ENCODE measurements around the gene ARNT2. TPM values are rescaled to one million over a fixed set of nuclear protein-coding genes. Genes with fewer than 3 reads are reported as not detected.

The ARNT2 gene
- total and polyA plus RNA-seq, 2 of the 13 experiments (the other 11 are each of a cell fraction or from before 2014, with no cell fraction given) = 0.69 to 1.7 TPM

DNA sequence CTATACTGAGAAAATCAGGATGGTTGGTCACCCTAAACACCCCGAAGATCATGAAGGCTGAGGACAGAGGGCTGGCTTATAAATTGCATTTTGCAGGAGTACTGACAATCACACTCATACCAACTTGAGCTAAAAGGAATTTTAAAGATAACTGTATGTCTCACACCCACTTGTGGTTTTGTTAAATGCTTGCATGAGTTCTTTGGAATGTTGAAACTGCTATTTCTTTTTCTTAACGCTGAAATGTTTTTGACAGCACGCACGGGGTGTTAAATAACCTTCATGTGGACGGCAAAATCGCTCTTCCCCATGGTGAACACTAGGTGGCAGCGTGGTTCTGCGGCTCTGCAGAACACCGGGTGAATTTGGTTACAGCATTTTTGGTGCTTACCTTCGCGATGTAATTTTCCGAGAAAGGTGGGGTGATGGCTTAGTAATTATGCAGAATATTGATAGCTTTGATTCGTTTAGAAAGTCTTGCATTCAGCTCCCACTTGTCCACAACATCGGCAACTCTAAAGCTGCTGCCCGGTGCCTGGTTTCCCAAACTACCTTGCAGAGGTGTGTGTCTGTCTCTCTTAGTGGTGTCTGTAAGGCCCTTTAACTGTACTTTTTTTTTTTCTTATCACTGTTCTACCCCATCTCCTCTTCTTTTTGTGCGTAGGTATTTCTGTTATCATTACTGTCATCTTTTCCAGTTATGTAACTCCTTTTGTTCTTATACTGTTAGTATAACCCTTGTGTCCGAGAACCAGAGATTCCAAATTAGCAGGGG, 51.7 kb downstream of the ARNT2 start (continued):
- TF ChIP-seq ZNF484 (CRISPR knock-in tag; IDR thresholded peaks at IDR 0.05; ENCODE audit: borderline replicate concordance, low read depth) = no peak
- TF ChIP-seq FOSL2 (CRISPR knock-in tag; IDR thresholded peaks at IDR 0.05) = 0 out of 2 replicates have a peak, but pooled peaks have one; percentile 32
- TF ChIP-seq KDM2A (CRISPR knock-in tag; IDR thresholded peaks at IDR 0.05; ENCODE audit: borderline replicate concordance, low read depth) = 0 out of 2 replicates have a peak, but pooled peaks have one; percentile 27
- no peak for TF ChIP-seq KMT2B (CRISPR knock-in tag; IDR thresholded peaks at IDR 0.05)
- TF ChIP-seq, protein P1, sequence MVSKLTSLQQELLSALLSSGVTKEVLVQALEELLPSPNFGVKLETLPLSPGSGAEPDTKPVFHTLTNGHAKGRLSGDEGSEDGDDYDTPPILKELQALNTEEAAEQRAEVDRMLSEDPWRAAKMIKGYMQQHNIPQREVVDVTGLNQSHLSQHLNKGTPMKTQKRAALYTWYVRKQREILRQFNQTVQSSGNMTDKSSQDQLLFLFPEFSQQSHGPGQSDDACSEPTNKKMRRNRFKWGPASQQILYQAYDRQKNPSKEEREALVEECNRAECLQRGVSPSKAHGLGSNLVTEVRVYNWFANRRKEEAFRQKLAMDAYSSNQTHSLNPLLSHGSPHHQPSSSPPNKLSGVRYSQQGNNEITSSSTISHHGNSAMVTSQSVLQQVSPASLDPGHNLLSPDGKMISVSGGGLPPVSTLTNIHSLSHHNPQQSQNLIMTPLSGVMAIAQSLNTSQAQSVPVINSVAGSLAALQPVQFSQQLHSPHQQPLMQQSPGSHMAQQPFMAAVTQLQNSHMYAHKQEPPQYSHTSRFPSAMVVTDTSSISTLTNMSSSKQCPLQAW (CRISPR knock-in tag; IDR thresholded peaks at IDR 0.05) = no peak
- no peak for TF ChIP-seq ZNF234 (CRISPR knock-in tag; conservative IDR thresholded peaks at IDR 0.05)
- no peak for TF ChIP-seq RNF2 (conservative IDR thresholded peaks at IDR 0.05; ENCODE audit: low read depth)
- TF ChIP-seq, protein P2, sequence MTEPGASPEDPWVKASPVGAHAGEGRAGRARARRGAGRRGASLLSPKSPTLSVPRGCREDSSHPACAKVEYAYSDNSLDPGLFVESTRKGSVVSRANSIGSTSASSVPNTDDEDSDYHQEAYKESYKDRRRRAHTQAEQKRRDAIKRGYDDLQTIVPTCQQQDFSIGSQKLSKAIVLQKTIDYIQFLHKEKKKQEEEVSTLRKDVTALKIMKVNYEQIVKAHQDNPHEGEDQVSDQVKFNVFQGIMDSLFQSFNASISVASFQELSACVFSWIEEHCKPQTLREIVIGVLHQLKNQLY (CRISPR knock-in tag; IDR thresholded peaks at IDR 0.05) = no peak
- TF ChIP-seq ZSCAN30 (CRISPR knock-in tag; IDR thresholded peaks at IDR 0.05) = no peak
- no peak for TF ChIP-seq TEAD2 (CRISPR knock-in tag; IDR thresholded peaks at IDR 0.05)
- no peak for TF ChIP-seq ZNF460 (CRISPR knock-in tag; IDR thresholded peaks at IDR 0.05; ENCODE audit: borderline replicate concordance)
- TF ChIP-seq, protein P3, sequence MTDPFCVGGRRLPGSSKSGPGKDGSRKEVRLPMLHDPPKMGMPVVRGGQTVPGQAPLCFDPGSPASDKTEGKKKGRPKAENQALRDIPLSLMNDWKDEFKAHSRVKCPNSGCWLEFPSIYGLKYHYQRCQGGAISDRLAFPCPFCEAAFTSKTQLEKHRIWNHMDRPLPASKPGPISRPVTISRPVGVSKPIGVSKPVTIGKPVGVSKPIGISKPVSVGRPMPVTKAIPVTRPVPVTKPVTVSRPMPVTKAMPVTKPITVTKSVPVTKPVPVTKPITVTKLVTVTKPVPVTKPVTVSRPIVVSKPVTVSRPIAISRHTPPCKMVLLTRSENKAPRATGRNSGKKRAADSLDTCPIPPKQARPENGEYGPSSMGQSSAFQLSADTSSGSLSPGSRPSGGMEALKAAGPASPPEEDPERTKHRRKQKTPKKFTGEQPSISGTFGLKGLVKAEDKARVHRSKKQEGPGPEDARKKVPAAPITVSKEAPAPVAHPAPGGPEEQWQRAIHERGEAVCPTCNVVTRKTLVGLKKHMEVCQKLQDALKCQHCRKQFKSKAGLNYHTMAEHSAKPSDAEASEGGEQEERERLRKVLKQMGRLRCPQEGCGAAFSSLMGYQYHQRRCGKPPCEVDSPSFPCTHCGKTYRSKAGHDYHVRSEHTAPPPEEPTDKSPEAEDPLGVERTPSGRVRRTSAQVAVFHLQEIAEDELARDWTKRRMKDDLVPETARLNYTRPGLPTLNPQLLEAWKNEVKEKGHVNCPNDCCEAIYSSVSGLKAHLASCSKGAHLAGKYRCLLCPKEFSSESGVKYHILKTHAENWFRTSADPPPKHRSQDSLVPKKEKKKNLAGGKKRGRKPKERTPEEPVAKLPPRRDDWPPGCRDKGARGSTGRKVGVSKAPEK (CRISPR knock-in tag; IDR thresholded peaks at IDR 0.05; ENCODE audit: borderline replicate concordance) = no peak
- TF ChIP-seq ZFP36L2 (CRISPR knock-in tag; IDR thresholded peaks at IDR 0.05) = no peak
- TF ChIP-seq, protein P4, sequence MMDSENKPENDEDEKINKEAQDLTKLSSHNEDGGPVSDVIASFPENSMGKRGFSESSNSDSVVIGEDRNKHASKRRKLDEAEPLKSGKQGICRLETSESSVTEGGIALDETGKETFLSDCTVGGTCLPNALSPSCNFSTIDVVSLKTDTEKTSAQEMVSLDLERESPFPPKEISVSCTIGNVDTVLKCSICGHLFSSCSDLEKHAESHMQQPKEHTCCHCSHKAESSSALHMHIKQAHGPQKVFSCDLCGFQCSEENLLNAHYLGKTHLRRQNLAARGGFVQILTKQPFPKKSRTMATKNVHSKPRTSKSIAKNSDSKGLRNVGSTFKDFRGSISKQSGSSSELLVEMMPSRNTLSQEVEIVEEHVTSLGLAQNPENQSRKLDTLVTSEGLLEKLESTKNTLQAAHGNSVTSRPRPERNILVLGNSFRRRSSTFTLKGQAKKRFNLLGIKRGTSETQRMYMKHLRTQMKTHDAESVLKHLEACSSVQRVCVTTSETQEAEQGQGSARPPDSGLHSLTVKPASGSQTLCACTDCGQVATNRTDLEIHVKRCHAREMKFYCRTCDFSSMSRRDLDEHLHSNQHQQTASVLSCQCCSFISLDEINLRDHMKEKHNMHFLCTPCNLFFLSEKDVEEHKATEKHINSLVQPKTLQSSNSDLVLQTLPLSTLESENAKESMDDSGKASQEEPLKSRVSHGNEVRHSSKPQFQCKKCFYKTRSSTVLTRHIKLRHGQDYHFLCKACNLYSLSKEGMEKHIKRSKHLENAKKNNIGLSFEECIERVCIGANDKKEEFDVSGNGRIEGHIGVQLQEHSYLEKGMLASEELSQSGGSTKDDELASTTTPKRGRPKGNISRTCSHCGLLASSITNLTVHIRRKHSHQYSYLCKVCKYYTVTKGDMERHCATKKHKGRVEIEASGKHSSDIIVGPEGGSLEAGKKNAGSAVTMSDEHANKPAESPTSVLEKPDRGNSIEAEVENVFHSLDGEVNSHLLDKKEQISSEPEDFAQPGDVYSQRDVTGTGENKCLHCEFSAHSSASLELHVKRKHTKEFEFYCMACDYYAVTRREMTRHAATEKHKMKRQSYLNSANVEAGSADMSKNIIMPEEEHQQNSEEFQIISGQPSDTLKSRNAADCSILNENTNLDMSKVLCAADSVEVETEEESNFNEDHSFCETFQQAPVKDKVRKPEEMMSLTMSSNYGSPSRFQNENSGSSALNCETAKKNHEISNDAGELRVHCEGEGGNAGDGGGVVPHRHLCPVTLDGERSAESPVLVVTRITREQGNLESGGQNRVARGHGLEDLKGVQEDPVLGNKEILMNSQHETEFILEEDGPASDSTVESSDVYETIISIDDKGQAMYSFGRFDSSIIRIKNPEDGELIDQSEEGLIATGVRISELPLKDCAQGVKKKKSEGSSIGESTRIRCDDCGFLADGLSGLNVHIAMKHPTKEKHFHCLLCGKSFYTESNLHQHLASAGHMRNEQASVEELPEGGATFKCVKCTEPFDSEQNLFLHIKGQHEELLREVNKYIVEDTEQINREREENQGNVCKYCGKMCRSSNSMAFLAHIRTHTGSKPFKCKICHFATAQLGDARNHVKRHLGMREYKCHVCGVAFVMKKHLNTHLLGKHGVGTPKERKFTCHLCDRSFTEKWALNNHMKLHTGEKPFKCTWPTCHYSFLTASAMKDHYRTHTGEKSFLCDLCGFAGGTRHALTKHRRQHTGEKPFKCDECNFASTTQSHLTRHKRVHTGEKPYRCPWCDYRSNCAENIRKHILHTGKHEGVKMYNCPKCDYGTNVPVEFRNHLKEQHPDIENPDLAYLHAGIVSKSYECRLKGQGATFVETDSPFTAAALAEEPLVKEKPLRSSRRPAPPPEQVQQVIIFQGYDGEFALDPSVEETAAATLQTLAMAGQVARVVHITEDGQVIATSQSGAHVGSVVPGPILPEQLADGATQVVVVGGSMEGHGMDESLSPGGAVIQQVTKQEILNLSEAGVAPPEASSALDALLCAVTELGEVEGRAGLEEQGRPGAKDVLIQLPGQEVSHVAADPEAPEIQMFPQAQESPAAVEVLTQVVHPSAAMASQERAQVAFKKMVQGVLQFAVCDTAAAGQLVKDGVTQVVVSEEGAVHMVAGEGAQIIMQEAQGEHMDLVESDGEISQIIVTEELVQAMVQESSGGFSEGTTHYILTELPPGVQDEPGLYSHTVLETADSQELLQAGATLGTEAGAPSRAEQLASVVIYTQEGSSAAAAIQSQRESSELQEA (CRISPR knock-in tag; IDR thresholded peaks at IDR 0.05; ENCODE audit: not compliant biosample characterization) = no peak
- no peak for TF ChIP-seq ZSCAN12 (CRISPR knock-in tag; IDR thresholded peaks at IDR 0.05)
- TF ChIP-seq CENPT (CRISPR knock-in tag; IDR thresholded peaks at IDR 0.05; ENCODE audit: low read depth) = no peak

Data from HepG2 (cell line).